ENCODE measurements around the gene DMAC1. TPM values are rescaled to one million over a fixed set of nuclear protein-coding genes. Genes with fewer than 3 reads are reported as not detected.

Gene DMAC1
- total RNA-seq (2022), result 59.4 and 67.3 TPM in 2 replicates
- percentile 92 among the genes with signal in this experiment for Bru-seq, nascent RNA
- percentile 81 among the genes with signal in this experiment for BruChase-seq, experiment 1, labeled RNA remaining after a 2-hour chase
- BruChase-seq, experiment 2, labeled RNA remaining after a 6-hour chase, result percentile 87 among the genes with signal in this experiment
- long read RNA-seq, transcript DMAC1-201 (2 exons, 2,755 nt), result major isoform, 74 of 106 reads
- long read RNA-seq, partial matches to known transcripts, result 0 of 106 reads
- long read RNA-seq, other reads (novel, unspliced or antisense), result 32 of 106 reads

- Histone ChIP-seq H3K4me3 (ENCODE audit: low read depth, low read length) (peak within 1 kb of the TSS; percentile 81), H3K36me3 (ENCODE audit: control insufficient read depth, insufficient read depth, low read length) (no peaks in the 10 kb centered on the region), H3K4me1 (peaks cover 8% of the 10 kb centered on the region), H3K27me3 (replicated peaks; ENCODE audit: control insufficient read depth, insufficient read depth, low read length) (no peaks in the 10 kb centered on the region), H3K9me3 (no peaks in the 10 kb centered on the region)
- no peaks in the 10 kb centered on the region for H3K27me3 Mint-ChIP-seq (ENCODE audit: insufficient read depth, unreplicated experiment)
- no peak for TF ChIP-seq CTCF (IDR thresholded peaks at IDR 0.05; ENCODE audit: insufficient read depth in 1 of 2, low read depth in 1 of 2, low read length in 1 of 2, severe bottlenecking in 1 of 2, unreplicated experiment in 1 of 2)
- no peaks in the 10 kb centered on the region for H3K9me3 Mint-ChIP-seq (ENCODE audit: unreplicated experiment)
- H3K4me1 Mint-ChIP-seq (ENCODE audit: low read depth, unreplicated experiment), result no peaks in the 10 kb centered on the region
- POLR2A ChIA-PET, result no interaction called here
- no peaks in the 10 kb centered on the region for H3K36me3 Mint-ChIP-seq (ENCODE audit: insufficient read depth, unreplicated experiment)
- H3K27ac Mint-ChIP-seq (ENCODE audit: unreplicated experiment), result peak within 1 kb of the TSS; percentile 90
- CTCF ChIA-PET, result no interaction called here
- BruUV-seq (replicated peaks), result no TSS peak
- H3K4me3 Mint-ChIP-seq (ENCODE audit: unreplicated experiment), result peak within 1 kb of the TSS; percentile 93
- intact Hi-C loops (cut with micrococcal nuclease; ENCODE audit: unreplicated experiment), result loop anchor here (5.0 kb wide), 2 partner anchors 103 to 583 kb away; no protein-coding TSS in a partner anchor
- DNase-seq, result peak; percentile 77 to 78
These were observed at the start of gene DMAC1 for GRCh38 chr9:7799234-7799943. DMAC1 (minus strand) TSS chr9:7799778; CDS start chr9:7799734, 44 bp downstream.

GRCh38 chr9:7849362-7849761 is 49.8 kb upstream of the DMAC1 start:
- Mint-ChIP-seq H3K9me3 (ENCODE audit: unreplicated experiment) (no peaks in the 10 kb centered on the region), H3K4me1 (ENCODE audit: low read depth, unreplicated experiment) (no peaks in the 10 kb centered on the region), H3K4me3 (ENCODE audit: unreplicated experiment) (no peak overlapping the region), H3K36me3 (ENCODE audit: insufficient read depth, unreplicated experiment) (no peaks in the 10 kb centered on the region), H3K27me3 (ENCODE audit: insufficient read depth, unreplicated experiment) (no peaks in the 10 kb centered on the region), H3K27ac (ENCODE audit: unreplicated experiment) (no peak overlapping the region)
- no peak for DNase-seq
- no peak for TF ChIP-seq CTCF (IDR thresholded peaks at IDR 0.05; ENCODE audit: insufficient read depth in 1 of 2, low read depth in 1 of 2, low read length in 1 of 2, severe bottlenecking in 1 of 2, unreplicated experiment in 1 of 2)
- intact Hi-C loops (cut with micrococcal nuclease; ENCODE audit: unreplicated experiment), result no loop called here
- Histone ChIP-seq H3K27me3 (replicated peaks; ENCODE audit: control insufficient read depth, insufficient read depth, low read length) (no peaks in the 10 kb centered on the region), H3K4me1 (no peaks in the 10 kb centered on the region), H3K36me3 (ENCODE audit: control insufficient read depth, insufficient read depth, low read length) (no peaks in the 10 kb centered on the region), H3K4me3 (ENCODE audit: low read depth, low read length) (no peak overlapping the region), H3K9me3 (no peaks in the 10 kb centered on the region)
- BruUV-seq (replicated peaks), result no TSS peak
- POLR2A ChIA-PET, result no interaction called here
- CTCF ChIA-PET, result no interaction called here

- Histone ChIP-seq H3K4me3 (ENCODE audit: low read depth, low read length) (no peak overlapping the region), H3K4me1 (no peaks in the 10 kb centered on the region), H3K27me3 (replicated peaks; ENCODE audit: control insufficient read depth, insufficient read depth, low read length) (no peaks in the 10 kb centered on the region), H3K36me3 (ENCODE audit: control insufficient read depth, insufficient read depth, low read length) (no peaks in the 10 kb centered on the region), H3K9me3 (no peaks in the 10 kb centered on the region)
- H3K4me1 Mint-ChIP-seq (ENCODE audit: low read depth, unreplicated experiment), result no peaks in the 10 kb centered on the region
- no peak overlapping the region for H3K27ac Mint-ChIP-seq (ENCODE audit: unreplicated experiment)
- H3K36me3 Mint-ChIP-seq (ENCODE audit: insufficient read depth, unreplicated experiment), result no peaks in the 10 kb centered on the region
- CTCF ChIA-PET, result no interaction called here
- no peak overlapping the region for H3K4me3 Mint-ChIP-seq (ENCODE audit: unreplicated experiment)
- intact Hi-C loops (cut with micrococcal nuclease; ENCODE audit: unreplicated experiment), result no loop called here
- TF ChIP-seq CTCF (IDR thresholded peaks at IDR 0.05; ENCODE audit: insufficient read depth in 1 of 2, low read depth in 1 of 2, low read length in 1 of 2, severe bottlenecking in 1 of 2, unreplicated experiment in 1 of 2), result no peak
- peaks cover 5% of the 10 kb centered on the region for H3K9me3 Mint-ChIP-seq (ENCODE audit: unreplicated experiment)
- no peaks in the 10 kb centered on the region for H3K27me3 Mint-ChIP-seq (ENCODE audit: insufficient read depth, unreplicated experiment)
- POLR2A ChIA-PET, result no interaction called here
- DNase-seq, result no peak
- BruUV-seq (replicated peaks), result no TSS peak
These were observed 48.9 kb upstream of the DMAC1 start for GRCh38 chr9:7848498-7848897.

Measured in Caco-2 (cell line).